Right atrium auricular region (tissue), 2 donors: ENCODE results near the gene PRKCA. TPM values are rescaled to one million over a fixed set of nuclear protein-coding genes. Genes with fewer than 3 reads are reported as not detected.

Experiments used
- DNase-seq: peaks from one replicate; pipeline ENCODE4 v3.0.0-alpha.2; 2019; ENCODE audit warnings: low spot score
- H3K27ac ChIP-seq, 2 donors: fragments of 200-600 bp; sonication (generic); 1 replicate in 1 of 2; 2 replicates in 1 of 2; pipeline ENCODE4 v1.5.1; 2016 to 2019
- H3K27me3 ChIP-seq, 2 donors: fragments of 200-600 bp; sonication (generic); one replicate each; pipeline versions ENCODE4 v1.5.1 to v1.6.0; 2017 to 2019
- H3K36me3 ChIP-seq: fragments of 200-600 bp; sonication (generic); one replicate; pipeline ENCODE4 v1.5.1; 2016
- H3K4me1 ChIP-seq, 2 donors: fragments of 200-600 bp; sonication (generic); one replicate each; pipeline versions ENCODE4 v1.5.1 to v1.6.0; 2017 to 2019
- H3K4me3 ChIP-seq, 2 donors: fragments of 200-600 bp; sonication (generic); 1 replicate in 1 of 2; 2 replicates in 1 of 2; pipeline ENCODE4 v1.5.1; 2017 to 2019; ENCODE audit warnings: mild to moderate bottlenecking in 1 of 2, moderate library complexity in 1 of 2
- H3K9me3 ChIP-seq, 2 donors: fragments of 200-600 bp; sonication (generic); one replicate each; pipeline ENCODE4 v1.5.1; 2019
- CTCF ChIP-seq, 2 donors: fragments of 200-600 bp; sonication (generic); IDR thresholded peaks; one replicate each; pipeline ENCODE4 v1.5.1; 2019; ENCODE audit warnings: antibody characterized with exemption in 2 of 2
- total RNA-seq, 2 donors: library from RNA; depleted of rRNA; stranded (reverse); fragments of >200 nt; gene quantifications; one replicate each; pipeline ENCODE4 v1.1.0, GENCODE V29; 2016

The PRKCA gene
- total RNA-seq, 2 donors from 2014 or later, result 6.4 to 6.6 TPM

DNA sequence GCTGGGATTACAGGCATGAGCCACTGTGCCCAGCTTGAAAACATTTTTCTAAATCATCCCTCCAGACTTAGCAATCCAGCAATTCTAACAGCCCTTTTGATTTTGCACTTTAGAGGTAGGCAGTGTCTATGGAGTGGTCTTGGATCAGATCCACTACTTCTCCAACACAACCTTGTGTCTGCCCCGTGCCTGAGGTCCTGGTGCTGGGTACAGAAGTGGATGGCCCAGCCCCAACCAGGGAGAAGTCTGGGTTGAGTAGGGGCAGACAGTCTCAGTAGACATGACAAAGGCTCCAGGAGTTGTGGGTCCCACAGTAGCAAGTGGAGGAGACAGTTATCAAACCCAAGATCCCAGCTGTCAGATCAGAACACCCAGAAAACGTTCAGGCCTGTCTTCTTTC, 460.6 kb downstream of the PRKCA start:
- H3K4me3 ChIP-seq, result no peak overlapping the region
- DNase-seq, result no peak

DNA sequence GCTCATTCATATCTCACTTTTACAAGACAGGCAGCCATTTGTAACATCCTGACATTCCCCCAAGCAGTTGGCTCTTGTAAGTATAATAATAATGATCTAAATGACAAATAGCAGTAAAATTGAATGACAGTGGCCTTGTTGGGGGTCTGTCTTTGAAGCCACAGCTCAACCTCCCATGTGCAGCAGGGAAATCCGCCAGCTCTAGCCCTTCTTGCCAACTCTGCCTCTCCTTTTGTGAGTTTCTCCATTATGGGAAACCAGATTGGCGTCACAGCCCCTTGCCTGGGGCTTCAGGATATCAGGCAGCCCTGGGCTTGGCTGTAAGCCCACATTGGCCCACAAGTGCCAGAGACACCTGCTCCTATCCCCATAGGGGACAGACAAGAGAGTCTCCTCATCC, 462.1 kb downstream of the PRKCA start:
- no peaks in the 10 kb centered on the region for H3K9me3 ChIP-seq
- H3K27me3 ChIP-seq, result no peaks in the 10 kb centered on the region
- H3K4me3 ChIP-seq, result no peak overlapping the region
- no peak for DNase-seq
- H3K4me1 ChIP-seq, result no peaks in the 10 kb centered on the region
- H3K27ac ChIP-seq, result no peak overlapping the region
- no peak for TF ChIP-seq CTCF (IDR thresholded peaks at IDR 0.05)
- no peaks in the 10 kb centered on the region for H3K36me3 ChIP-seq

More for the DNA sequence above, 460.6 kb downstream of the PRKCA start:
- Histone ChIP-seq H3K27me3 (no peaks in the 10 kb centered on the region), H3K4me1 (no peaks in the 10 kb centered on the region), H3K9me3 (no peaks in the 10 kb centered on the region), H3K36me3 (no peaks in the 10 kb centered on the region), H3K27ac (no peak overlapping the region)
- TF ChIP-seq CTCF (IDR thresholded peaks at IDR 0.05), result no peak

DNA sequence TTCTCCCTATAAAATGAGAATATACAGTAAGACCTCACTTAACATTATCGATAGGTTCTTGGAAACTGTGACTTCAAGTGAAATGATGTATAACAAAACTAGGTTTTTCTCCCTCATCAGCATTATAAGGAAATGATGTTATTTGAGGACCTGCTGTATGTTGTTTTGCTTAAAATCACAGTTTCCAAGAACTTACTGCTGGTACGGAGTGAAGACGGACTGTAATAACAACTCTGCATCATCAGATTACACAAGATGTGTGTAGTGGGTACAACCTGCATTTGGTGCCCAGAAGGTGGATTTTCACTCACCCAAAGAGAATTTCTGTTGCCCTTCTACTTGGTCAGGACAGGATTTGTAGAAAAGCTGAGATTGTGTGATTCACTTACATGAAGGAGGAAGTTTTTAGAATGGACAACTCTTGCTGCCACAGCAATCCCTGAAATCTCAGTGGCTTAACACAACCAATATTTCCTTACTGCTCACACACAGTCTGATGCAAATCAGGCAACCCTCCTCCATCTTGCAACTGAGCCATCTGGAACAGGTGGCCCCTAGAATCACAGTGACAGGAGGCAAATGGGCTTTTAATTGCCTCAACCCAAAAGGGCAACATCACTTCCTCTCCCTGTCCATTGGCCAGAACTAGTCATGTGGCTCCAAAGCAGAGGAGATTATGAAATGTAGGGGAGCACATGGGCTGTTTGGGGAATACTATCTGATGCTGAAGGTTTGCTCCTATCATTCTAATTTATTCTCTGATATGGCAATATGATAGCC, 464.9 kb downstream of the PRKCA start:
- Histone ChIP-seq H3K36me3 (no peaks in the 10 kb centered on the region), H3K9me3 (no peaks in the 10 kb centered on the region), H3K27ac (no peak overlapping the region), H3K4me1 (no peaks in the 10 kb centered on the region), H3K27me3 (no peaks in the 10 kb centered on the region), H3K4me3 (no peak overlapping the region)
- DNase-seq, result no peak
- TF ChIP-seq CTCF (IDR thresholded peaks at IDR 0.05), result no peak

- no peaks in the 10 kb centered on the region for H3K4me1 ChIP-seq
- H3K27me3 ChIP-seq, result no peaks in the 10 kb centered on the region
- no peaks in the 10 kb centered on the region for H3K9me3 ChIP-seq
- no peak overlapping the region for H3K27ac ChIP-seq
- H3K4me3 ChIP-seq, result no peak overlapping the region
- TF ChIP-seq CTCF (IDR thresholded peaks at IDR 0.05), result no peak
- no peaks in the 10 kb centered on the region for H3K36me3 ChIP-seq
- DNase-seq, result no peak
These were observed 467.5 kb downstream of the PRKCA start for GRCh38 chr17:66769911-66770310.

DNA sequence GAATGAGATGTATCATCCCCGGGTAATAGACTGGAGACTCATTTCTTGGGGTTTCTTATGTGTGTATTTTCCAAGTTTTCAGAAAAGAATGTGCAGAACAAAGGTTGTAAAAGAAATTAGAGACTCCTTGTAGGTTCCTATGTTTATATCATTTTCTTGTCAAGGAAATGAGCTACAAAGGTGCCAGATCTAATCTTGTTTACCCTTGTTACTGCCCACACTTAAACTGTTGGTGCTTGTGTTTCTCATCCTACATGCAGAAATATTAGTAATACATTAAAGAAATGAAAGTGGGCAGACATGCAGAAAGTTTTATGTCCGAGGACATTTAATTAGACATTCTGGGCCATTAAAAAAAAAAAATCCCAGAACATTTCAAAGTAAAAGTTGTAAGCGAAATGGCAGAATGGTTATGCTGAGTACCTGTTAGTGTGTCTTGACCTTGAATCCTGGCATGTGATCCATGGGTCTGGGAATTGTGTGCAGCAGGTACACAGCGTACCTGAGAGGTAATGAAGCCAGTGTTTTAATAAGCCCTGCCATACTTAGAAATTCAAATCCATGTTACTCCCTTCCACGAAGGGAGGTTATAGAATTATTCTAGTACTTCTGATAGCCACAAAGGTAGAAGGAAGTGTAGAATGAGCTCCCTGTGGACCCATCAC, 469.9 kb downstream of the PRKCA start:
- no peak for TF ChIP-seq CTCF (IDR thresholded peaks at IDR 0.05)
- no peaks in the 10 kb centered on the region for H3K27me3 ChIP-seq
- no peak overlapping the region for H3K27ac ChIP-seq
- H3K4me1 ChIP-seq, result no peaks in the 10 kb centered on the region
- no peaks in the 10 kb centered on the region for H3K36me3 ChIP-seq
- no peak overlapping the region for H3K4me3 ChIP-seq
- DNase-seq, result no peak
- H3K9me3 ChIP-seq, result no peaks in the 10 kb centered on the region
